Ascending aorta (tissue), 2 donors: ENCODE data around the gene SDK2. TPM values are rescaled to one million over a fixed set of nuclear protein-coding genes. Genes with fewer than 3 reads are reported as not detected.
"Not testable (repeated sequence)": the region's sequence is repeated elsewhere in the genome, so short reads cannot be mapped to it uniquely, and the experiment has no call there.

Experiments used
- DNase-seq, 2 donors: peaks; one replicate each; pipeline ENCODE4 v3.0.0-alpha.2; 2019; ENCODE audit warnings: low spot score in 2 of 2
- H3K27ac ChIP-seq, 2 donors: fragments of 200-600 bp; sonication (generic); one replicate each; pipeline ENCODE4 v1.5.1; 2016 to 2017; ENCODE audit warnings: mild to moderate bottlenecking in 1 of 2
- H3K27me3 ChIP-seq: fragments of 200-600 bp; sonication (generic); one replicate; pipeline ENCODE4 v1.5.1; 2017
- H3K36me3 ChIP-seq, 2 donors: fragments of 200-600 bp; sonication (generic); one replicate each; pipeline ENCODE4 v1.5.1; 2016
- H3K4me1 ChIP-seq, 2 donors: fragments of 200-600 bp; sonication (generic); one replicate each; pipeline ENCODE4 v1.5.1; 2016 to 2017; ENCODE audit warnings: mild to moderate bottlenecking in 1 of 2
- H3K4me3 ChIP-seq, 2 donors: fragments of 200-600 bp; sonication (generic); one replicate each; pipeline ENCODE4 v1.5.1; 2016 to 2017; ENCODE audit warnings: mild to moderate bottlenecking in 1 of 2
- H3K9me3 ChIP-seq, 2 donors: fragments of 200-600 bp; sonication (generic); one replicate each; pipeline ENCODE4 v1.5.1; 2016
- intact Hi-C: fragments of 100-400 bp; cut with DNase I; formaldehyde crosslinking; loops from one replicate; pipeline ENCODE4 v1.15.1; 2023
- total RNA-seq: library from RNA; depleted of rRNA; stranded (reverse); fragments of >200 nt; gene quantifications from one replicate; pipeline ENCODE4 v1.1.0, GENCODE V29; 2016
- TF ChIP-seq, protein P1 (sequence below), 3 experiments: fragments of 200-600 bp in 2 of 3; fragments of 450-650 bp in 1 of 3; sonication (generic) in 2 of 3; IDR thresholded peaks; one replicate each; pipeline ENCODE4 v1.5.1; 2016 to 2019; ENCODE audit warnings: antibody characterized with exemption in 3 of 3, mild to moderate bottlenecking in 1 of 3, moderate library complexity in 1 of 3

Gene SDK2
- total RNA-seq, 1 donor from 2014 or later, result 8.1 TPM

GRCh38 chr17:73311428-73311780 lies 332.8 kb downstream of the SDK2 start:
- intact Hi-C loops, result loop anchor here (1.0 to 10.0 kb wide), 5 partner anchors 19 to 217 kb away; partner anchors contain the start of genes COG1 and SLC39A11
- H3K4me3 ChIP-seq, result peak overlapping the region; percentile 94 to 100
- no peak for DNase-seq

GRCh38 chr17:73309727-73310596 lies 334.3 kb downstream of the SDK2 start:
- H3K36me3 ChIP-seq, result no peaks in the 10 kb centered on the region
- H3K9me3 ChIP-seq, result no peaks in the 10 kb centered on the region
- peak overlapping the region; percentile 94 to 100 for H3K4me3 ChIP-seq
- peaks cover 29 to 52% of the 10 kb centered on the region in 2 donors for H3K4me1 ChIP-seq
- no peaks in the 10 kb centered on the region for H3K27me3 ChIP-seq
- no peak for DNase-seq
- intact Hi-C loops, result loop anchor here (5.0 to 10.0 kb wide), 2 partner anchors 53 to 215 kb away; partner anchors contain the start of gene SLC39A11
- H3K27ac ChIP-seq, result peak overlapping the region; percentile 99
- TF ChIP-seq, protein P1, sequence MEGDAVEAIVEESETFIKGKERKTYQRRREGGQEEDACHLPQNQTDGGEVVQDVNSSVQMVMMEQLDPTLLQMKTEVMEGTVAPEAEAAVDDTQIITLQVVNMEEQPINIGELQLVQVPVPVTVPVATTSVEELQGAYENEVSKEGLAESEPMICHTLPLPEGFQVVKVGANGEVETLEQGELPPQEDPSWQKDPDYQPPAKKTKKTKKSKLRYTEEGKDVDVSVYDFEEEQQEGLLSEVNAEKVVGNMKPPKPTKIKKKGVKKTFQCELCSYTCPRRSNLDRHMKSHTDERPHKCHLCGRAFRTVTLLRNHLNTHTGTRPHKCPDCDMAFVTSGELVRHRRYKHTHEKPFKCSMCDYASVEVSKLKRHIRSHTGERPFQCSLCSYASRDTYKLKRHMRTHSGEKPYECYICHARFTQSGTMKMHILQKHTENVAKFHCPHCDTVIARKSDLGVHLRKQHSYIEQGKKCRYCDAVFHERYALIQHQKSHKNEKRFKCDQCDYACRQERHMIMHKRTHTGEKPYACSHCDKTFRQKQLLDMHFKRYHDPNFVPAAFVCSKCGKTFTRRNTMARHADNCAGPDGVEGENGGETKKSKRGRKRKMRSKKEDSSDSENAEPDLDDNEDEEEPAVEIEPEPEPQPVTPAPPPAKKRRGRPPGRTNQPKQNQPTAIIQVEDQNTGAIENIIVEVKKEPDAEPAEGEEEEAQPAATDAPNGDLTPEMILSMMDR (IDR thresholded peaks at IDR 0.05), result no peak

More at GRCh38 chr17:73311428-73311780, 332.8 kb downstream of the SDK2 start:
- Histone ChIP-seq H3K27ac (peak overlapping the region; percentile 99), H3K36me3 (no peaks in the 10 kb centered on the region), H3K9me3 (no peaks in the 10 kb centered on the region), H3K27me3 (no peaks in the 10 kb centered on the region), H3K4me1 (peaks cover 20 to 41% of the 10 kb centered on the region in 2 donors)
- TF ChIP-seq, protein P1 (IDR thresholded peaks at IDR 0.05), result no peak

- Histone ChIP-seq H3K4me3 (peak overlapping the region; percentile 94 to 100), H3K4me1 (peaks cover 29 to 62% of the 10 kb centered on the region in 2 donors), H3K27ac (peak overlapping the region; percentile 99)
- DNase-seq, H3K27me3 ChIP-seq, H3K9me3 ChIP-seq, intact Hi-C loops, H3K36me3 ChIP-seq: not testable (repeated sequence)
Measured at GRCh38 chr17:73308959-73309358, 335.3 kb downstream of the SDK2 start.

DNA sequence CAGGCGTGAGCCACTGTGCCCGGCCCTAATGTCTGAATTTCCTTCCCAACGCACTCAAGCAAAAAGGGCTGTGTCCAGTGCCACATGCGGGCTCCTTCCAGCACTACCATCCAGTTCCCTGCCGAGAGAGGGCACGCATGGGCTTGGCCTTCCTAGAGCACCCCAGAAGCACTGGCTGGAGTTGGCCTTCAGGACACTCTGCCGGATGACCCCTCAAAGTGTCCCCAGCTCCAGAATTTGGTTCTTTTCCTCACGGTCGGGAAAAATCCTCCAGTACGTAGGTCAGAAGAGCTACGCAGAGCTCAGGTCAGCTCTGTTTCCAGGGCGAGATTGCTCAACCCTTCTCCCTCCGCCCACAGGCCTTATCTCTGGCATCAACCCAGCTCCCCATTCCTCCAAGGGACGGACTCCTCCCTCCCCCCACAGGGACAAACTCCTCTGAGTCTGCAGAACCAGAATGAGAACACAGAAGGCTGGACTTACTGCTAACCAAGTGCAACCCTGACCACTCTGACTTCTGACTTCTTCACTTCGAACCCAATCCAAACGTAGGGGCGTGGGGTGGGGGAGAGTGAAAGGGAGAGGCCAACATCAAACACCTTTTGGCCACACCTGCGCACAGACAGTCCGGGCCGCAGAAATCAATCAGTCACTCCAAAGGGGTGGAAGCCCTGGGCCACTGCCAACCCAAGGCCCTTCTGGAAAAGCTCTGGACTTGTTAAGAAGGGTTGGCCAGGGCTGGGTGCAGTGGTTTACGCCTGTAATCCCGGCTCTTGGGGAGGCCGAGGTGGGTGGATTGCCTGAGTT lies 336.0 kb downstream of the SDK2 start:
- Histone ChIP-seq H3K4me1 (peaks cover 29 to 69% of the 10 kb centered on the region in 2 donors), H3K4me3 (peak overlapping the region; percentile 46 to 94), H3K36me3 (no peaks in the 10 kb centered on the region), H3K9me3 (no peaks in the 10 kb centered on the region), H3K27me3 (no peaks in the 10 kb centered on the region), H3K27ac (peak overlapping the region; percentile 99)
- TF ChIP-seq, protein P1 (IDR thresholded peaks at IDR 0.05), result no peak
- intact Hi-C loops, result no loop called here
- peak in 1 of 2 donors; percentile 95 for DNase-seq

DNA sequence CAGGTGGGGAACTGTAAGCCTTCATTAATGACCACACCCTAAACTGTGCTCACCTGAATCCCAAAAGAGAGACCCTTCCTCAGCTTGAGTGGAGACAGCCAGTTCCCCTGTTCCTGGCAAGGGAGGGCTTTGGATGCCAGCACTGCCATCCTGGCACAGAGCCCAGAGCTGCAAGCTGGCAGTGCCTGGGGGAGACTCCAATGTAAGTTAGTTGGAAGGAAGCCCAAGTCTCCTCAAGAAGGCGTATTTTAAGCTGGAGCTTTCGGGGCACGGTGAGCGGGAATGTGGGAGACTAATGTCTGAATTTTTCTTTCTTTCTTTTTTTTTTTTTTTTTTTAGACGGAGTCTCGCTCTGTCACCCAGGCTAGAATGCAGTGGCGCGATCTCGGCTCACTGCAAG lies 337.1 kb downstream of the SDK2 start:
- H3K27me3 ChIP-seq, result no peaks in the 10 kb centered on the region
- intact Hi-C loops, result no loop called here
- H3K27ac ChIP-seq, result peak overlapping the region; percentile 99
- TF ChIP-seq, protein P1 (IDR thresholded peaks at IDR 0.05), result no peak
- no peak for DNase-seq
- H3K4me1 ChIP-seq, result peaks cover 29 to 68% of the 10 kb centered on the region in 2 donors
- no peaks in the 10 kb centered on the region for H3K36me3 ChIP-seq
- H3K4me3 ChIP-seq, result peak overlapping the region; percentile 16 to 60
- no peaks in the 10 kb centered on the region for H3K9me3 ChIP-seq
